Right lobe of liver (tissue), 4 donors: ENCODE data around the gene CTF1.

ENCODE experiments used
- POLR2A ChIP-seq: fragments of 450-650 bp; IDR thresholded peaks from one replicate; pipeline ENCODE4 v1.6.1; 2017; ENCODE audit warnings: antibody characterized with exemption, mild to moderate bottlenecking
- TF ChIP-seq, protein P1 (sequence below), 4 donors: fragments of 200-600 bp in 3 of 4; fragments of 450-650 bp in 1 of 4; IDR thresholded peaks; one replicate each; pipeline versions ENCODE4 v1.5.1 to v1.8.0; 2016 to 2022; ENCODE audit warnings: antibody characterized with exemption in 4 of 4, mild to moderate bottlenecking in 2 of 4
- donor health status: DM: no; HTN: no; CAD: no.
- donor health status: DM: no; HTN: no; CAD: no.
- donor health status: DM: no; HTN: yes; CAD: no.

DNA sequence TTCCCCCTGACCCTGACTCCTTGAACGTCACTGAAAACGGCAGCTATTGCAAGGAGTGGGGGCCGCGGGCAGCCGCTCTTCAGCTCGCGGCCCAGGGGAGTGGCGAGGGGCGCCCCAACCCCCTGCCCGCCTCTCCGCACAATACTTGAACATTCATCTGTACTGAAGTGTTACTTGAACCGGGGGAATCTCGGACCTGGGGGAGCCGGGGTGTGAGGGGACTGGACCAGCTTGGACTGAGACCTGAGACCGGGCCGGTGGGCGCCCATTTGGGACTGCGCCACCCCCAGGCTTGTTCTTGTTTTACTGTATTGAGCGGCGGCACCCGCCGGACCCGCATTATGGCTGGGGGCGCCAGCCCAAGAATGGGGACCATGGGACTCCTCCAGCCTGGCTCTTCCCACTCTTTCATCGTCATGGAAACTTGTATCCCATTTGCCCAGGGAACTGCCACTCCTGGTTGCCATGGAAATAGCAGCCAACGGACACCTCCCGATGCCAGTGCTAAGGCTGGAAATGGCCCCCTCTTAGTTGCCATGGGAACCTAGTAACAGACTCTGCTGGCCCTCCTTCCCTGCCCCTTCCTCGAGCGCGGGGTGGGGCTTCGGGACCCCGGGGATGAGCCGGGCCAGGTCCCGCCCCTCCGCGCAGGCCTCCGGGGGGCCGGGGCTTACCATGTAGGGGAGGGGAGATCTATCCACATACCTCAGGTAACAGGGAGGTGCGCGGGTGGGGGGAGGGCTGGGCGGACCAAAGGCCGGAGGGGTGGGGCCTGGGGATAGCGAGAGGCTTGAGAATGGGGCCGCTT is 51.6 kb downstream of the CTF1 start:
- TF ChIP-seq, protein P1, sequence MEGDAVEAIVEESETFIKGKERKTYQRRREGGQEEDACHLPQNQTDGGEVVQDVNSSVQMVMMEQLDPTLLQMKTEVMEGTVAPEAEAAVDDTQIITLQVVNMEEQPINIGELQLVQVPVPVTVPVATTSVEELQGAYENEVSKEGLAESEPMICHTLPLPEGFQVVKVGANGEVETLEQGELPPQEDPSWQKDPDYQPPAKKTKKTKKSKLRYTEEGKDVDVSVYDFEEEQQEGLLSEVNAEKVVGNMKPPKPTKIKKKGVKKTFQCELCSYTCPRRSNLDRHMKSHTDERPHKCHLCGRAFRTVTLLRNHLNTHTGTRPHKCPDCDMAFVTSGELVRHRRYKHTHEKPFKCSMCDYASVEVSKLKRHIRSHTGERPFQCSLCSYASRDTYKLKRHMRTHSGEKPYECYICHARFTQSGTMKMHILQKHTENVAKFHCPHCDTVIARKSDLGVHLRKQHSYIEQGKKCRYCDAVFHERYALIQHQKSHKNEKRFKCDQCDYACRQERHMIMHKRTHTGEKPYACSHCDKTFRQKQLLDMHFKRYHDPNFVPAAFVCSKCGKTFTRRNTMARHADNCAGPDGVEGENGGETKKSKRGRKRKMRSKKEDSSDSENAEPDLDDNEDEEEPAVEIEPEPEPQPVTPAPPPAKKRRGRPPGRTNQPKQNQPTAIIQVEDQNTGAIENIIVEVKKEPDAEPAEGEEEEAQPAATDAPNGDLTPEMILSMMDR (IDR thresholded peaks at IDR 0.05), result no peak
- TF ChIP-seq POLR2A, result no peak
